GM15510 (cell line): ENCODE data around the gene ADAT3.
A peak's percentile ranks its signal among the peaks of the same experiment; 100 is the strongest.

Source experiments
- POLR2A ChIP-seq: IDR thresholded peaks from 3 replicates; pipeline ENCODE4 v1.6.1; 2011; ENCODE audit warnings: borderline replicate concordance; ENCODE audit not compliant: insufficient read length; ENCODE audit errors: extremely low read depth

Gene ADAT3

GRCh38 chr19:1863328-1863637 is 41.9 kb upstream of the ADAT3 start, which contains the start of gene KLF16:
Gene KLF16 (minus strand): TSS chr19:1863579. CDS start chr19:1863497, 82 bp downstream.
- peak; percentile 78 for TF ChIP-seq POLR2A

GRCh38 chr19:1863638-1864479 is 41.3 kb upstream of the ADAT3 start:
- TF ChIP-seq POLR2A, result peak; percentile 18

GRCh38 chr19:1864480-1865171 is 40.6 kb upstream of the ADAT3 start:
- peak; percentile 38 for TF ChIP-seq POLR2A

GRCh38 chr19:1865172-1866010 is 39.8 kb upstream of the ADAT3 start:
- TF ChIP-seq POLR2A, result no peak

DNA sequence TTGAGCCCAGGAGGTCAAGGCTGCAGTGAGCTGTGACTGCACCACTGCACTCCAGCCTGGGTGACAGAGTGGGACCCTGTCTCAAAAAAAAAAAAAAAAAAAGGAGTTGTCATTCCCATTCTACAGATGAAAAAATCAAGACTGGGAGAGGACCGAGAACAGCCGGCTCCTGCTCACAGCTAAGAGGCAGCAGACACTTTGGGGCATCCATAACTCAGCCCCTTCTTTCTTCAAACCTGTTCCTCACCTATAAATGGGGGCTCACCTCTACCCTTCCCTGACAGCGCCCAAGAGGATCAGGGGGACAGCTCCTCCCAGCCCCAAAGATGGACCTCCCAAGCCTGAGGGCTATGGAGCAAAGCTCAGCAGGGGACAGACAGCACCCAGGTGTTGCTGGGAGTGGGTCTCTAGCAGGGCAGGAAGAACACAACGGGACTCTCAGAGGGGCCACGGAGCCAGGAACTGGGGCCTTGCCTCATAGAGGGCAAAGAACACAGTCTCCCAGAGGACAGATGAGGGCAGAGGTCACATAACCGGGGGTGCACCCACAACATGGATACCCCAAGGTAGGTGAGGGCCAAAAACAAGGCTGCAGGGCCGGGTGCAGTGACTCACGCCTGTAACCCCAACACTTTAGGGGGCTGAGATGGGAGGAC is 38.4 kb upstream of the ADAT3 start:
- TF ChIP-seq POLR2A, result no peak

DNA sequence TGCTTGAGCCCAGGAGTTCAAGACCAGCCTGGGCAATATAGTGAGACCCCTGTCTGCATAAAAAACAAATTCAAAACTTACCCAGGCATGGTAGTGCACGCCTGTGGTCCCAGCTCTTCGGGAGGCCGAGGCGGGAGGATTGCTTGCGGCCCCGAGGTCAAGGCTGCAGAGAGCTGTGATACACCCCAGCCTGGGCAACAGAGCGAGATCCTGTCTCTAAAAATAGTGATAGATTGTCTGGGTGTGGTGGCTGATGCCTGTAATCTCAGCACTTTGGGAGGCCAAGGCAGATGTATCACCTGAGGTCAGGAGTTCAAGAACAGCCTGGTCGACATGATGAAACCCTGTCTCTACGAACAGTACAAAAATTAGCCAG is 37.9 kb upstream of the ADAT3 start:
- no peak for TF ChIP-seq POLR2A

- TF ChIP-seq POLR2A, result no peak
These were observed 36.2 kb upstream of the ADAT3 start for GRCh38 chr19:1868971-1869370.

- TF ChIP-seq POLR2A, result no peak
These were observed 34.0 kb upstream of the ADAT3 start for GRCh38 chr19:1871140-1871597.

DNA sequence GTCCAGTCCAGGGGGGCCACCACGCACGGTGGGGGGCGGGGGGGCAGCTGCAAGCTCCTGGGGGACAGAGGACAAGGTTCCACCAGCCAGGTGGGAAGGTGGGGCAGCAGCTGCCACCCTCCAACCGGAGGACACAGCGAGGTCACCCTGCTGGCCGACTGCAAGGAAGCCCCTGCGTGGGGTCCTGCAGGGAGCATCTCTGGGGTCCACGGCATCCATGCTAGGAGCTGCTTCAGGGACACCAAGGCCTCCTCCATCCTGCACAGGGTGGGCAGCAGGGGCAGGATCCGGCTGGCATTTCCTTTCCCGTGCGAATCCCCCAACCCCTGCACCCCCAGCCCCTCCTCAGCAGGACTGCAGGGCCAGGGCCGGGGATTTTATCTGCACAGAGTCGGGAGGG is 33.6 kb upstream of the ADAT3 start:
- no peak for TF ChIP-seq POLR2A

DNA sequence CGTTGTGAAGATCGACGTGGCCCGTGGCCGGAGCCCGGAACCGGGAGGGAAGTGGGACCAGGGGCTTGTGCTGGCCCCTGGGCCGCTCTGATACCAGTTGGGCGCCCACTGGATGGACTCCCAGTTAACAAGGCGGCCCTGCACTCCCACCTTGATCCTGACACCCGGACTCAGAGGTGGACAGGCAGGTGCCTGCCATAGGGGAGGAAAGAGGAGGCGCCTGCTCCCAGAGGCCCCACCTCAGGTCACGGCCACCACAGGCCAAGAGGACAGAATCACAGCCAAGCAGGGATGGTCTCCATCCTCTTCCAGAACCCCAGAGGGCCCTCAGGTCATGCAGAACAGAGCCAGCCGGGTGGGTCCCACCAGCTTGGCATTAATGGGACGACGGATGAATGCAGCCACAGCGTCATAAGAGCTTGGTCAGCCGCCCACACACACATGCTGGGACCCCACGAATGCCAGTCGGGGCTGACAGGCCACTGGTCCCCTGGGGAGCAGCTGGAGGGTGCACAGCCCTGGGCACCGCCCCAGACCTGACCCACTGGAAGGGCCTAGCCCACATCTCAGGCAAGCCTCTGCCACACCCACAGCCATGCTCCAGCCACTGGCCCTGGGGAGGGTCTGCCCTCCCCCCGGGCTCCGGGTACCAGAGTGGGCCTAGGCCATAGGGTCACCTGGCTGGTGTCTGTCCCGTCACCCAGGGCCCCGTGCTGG is 32.2 kb upstream of the ADAT3 start:
- no peak for TF ChIP-seq POLR2A

DNA sequence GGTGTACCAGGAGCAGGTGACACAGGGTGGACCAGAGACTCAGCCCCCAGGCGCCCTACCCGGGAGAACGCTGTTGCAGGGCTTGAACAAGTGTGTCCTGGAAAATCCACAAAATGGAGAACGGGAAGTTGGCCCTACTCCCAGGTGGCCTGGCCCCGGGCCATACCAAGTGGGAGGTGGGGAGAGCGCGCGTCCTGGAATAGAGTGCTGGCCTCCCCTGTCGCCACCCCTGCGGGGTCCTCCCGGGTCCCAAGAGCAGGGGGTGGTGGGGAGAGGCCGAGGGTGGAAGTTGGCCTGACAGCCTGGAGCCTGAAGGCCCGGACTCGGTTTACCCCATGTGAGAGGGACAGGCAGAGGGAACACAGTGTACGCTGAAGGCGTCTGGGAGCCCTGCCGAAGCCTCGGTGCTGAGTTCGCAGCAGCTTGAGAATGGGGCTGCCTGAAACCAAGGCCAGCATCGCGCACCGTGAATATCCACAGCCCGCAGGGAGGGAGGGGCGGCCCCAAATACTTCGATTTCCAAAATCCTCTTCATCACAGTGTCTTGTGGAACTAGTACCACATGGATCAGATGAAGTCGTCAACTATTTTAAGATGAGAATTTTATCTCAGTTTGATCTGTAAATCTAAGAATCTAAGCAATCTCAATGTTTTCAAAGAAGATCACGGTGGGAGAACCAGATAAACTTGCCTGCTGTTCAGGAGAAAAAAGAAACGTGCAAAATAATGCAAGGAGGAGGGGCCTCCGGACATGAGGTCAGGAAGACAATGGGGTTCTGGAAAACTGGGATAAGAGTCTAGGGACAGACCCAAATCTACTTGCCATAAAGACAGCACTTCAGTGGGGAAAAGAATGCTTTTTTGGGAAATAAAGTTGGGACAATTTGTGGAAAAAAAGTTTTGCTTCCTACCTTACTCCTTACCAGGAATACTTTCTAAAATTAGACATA is 31.4 kb upstream of the ADAT3 start:
- TF ChIP-seq POLR2A, result no peak

DNA sequence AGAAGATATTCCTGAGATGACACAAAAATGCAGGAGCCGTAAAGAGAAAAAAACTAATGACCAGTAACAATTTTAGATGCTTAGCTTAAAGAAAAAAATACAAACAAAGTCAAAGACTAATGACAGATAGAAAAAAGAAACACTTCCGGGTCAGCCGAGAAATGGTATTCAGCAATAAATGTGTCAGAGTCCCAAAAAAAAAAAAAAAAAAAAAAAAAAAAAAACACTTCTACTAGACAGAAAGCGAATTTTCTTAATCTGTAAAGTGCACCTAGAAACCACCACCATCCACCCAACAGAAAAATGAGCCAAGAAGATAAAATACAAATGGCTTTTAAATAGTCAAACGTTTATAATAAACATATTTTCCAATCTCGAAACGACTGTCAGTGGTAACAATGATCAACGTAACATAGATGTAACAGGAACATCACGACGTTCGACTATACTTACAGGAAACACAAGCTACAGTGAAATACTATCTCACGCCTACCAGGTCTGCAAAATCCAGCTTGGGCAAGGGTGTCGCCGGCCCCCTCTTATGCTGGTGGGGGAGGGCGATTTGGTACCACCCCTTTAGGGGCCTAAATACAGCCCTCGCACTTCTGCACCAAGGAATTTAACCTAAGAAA is 30.5 kb upstream of the ADAT3 start:
- no peak for TF ChIP-seq POLR2A

GRCh38 chr19:1875646-1876495 is 29.3 kb upstream of the ADAT3 start:
- peak; percentile 94 for TF ChIP-seq POLR2A
